Ascending aorta (tissue), 2 donors: Measurements from ENCODE around the gene CDH13. TPM values are rescaled to one million over a fixed set of nuclear protein-coding genes. Genes with fewer than 3 reads are reported as not detected.

Experiments used
- DNase-seq, 2 donors: peaks; one replicate each; pipeline ENCODE4 v3.0.0-alpha.2; 2019; ENCODE audit warnings: low spot score in 2 of 2
- H3K27ac ChIP-seq, 2 donors: fragments of 200-600 bp; sonication (generic); one replicate each; pipeline ENCODE4 v1.5.1; 2016 to 2017; ENCODE audit warnings: mild to moderate bottlenecking in 1 of 2
- H3K27me3 ChIP-seq: fragments of 200-600 bp; sonication (generic); one replicate; pipeline ENCODE4 v1.5.1; 2017
- H3K36me3 ChIP-seq, 2 donors: fragments of 200-600 bp; sonication (generic); one replicate each; pipeline ENCODE4 v1.5.1; 2016
- H3K4me1 ChIP-seq, 2 donors: fragments of 200-600 bp; sonication (generic); one replicate each; pipeline ENCODE4 v1.5.1; 2016 to 2017; ENCODE audit warnings: mild to moderate bottlenecking in 1 of 2
- H3K4me3 ChIP-seq, 2 donors: fragments of 200-600 bp; sonication (generic); one replicate each; pipeline ENCODE4 v1.5.1; 2016 to 2017; ENCODE audit warnings: mild to moderate bottlenecking in 1 of 2
- H3K9me3 ChIP-seq, 2 donors: fragments of 200-600 bp; sonication (generic); one replicate each; pipeline ENCODE4 v1.5.1; 2016
- CTCF ChIP-seq, 3 experiments: fragments of 200-600 bp in 2 of 3; fragments of 450-650 bp in 1 of 3; sonication (generic) in 2 of 3; IDR thresholded peaks; one replicate each; pipeline ENCODE4 v1.5.1; 2016 to 2019; ENCODE audit warnings: antibody characterized with exemption in 3 of 3, mild to moderate bottlenecking in 1 of 3, moderate library complexity in 1 of 3
- intact Hi-C: fragments of 100-400 bp; cut with DNase I; formaldehyde crosslinking; loops from one replicate; pipeline ENCODE4 v1.15.1; 2023
- total RNA-seq: library from RNA; depleted of rRNA; stranded (reverse); fragments of >200 nt; gene quantifications from one replicate; pipeline ENCODE4 v1.1.0, GENCODE V29; 2016

Gene CDH13
- total RNA-seq, 1 donor from 2014 or later, result 160 TPM

GRCh38 chr16:83470416-83470815 lies 843.6 kb downstream of the CDH13 start:
- H3K27ac ChIP-seq, result no peak overlapping the region
- H3K4me1 ChIP-seq, result no peaks in the 10 kb centered on the region
- no peak for DNase-seq
- H3K27me3 ChIP-seq, result no peaks in the 10 kb centered on the region
- no peak overlapping the region for H3K4me3 ChIP-seq
- no peak for TF ChIP-seq CTCF (IDR thresholded peaks at IDR 0.05)
- intact Hi-C loops, result no loop called here
- no peaks in the 10 kb centered on the region for H3K36me3 ChIP-seq
- H3K9me3 ChIP-seq, result no peaks in the 10 kb centered on the region

GRCh38 chr16:83472776-83473501 lies 846.2 kb downstream of the CDH13 start:
- Histone ChIP-seq H3K27me3 (no peaks in the 10 kb centered on the region), H3K4me3 (no peak overlapping the region), H3K36me3 (no peaks in the 10 kb centered on the region), H3K9me3 (no peaks in the 10 kb centered on the region), H3K4me1 (no peaks in the 10 kb centered on the region), H3K27ac (no peak overlapping the region)
- DNase-seq, result no peak
- TF ChIP-seq CTCF (IDR thresholded peaks at IDR 0.05), result no peak
- intact Hi-C loops, result no loop called here

GRCh38 chr16:83473926-83474650 lies 847.3 kb downstream of the CDH13 start:
- DNase-seq, result no peak
- H3K9me3 ChIP-seq, result no peaks in the 10 kb centered on the region
- H3K4me1 ChIP-seq, result no peaks in the 10 kb centered on the region
- H3K27me3 ChIP-seq, result no peaks in the 10 kb centered on the region
- no peaks in the 10 kb centered on the region for H3K36me3 ChIP-seq
- no peak overlapping the region for H3K4me3 ChIP-seq
- intact Hi-C loops, result no loop called here
- no peak overlapping the region for H3K27ac ChIP-seq
- no peak for TF ChIP-seq CTCF (IDR thresholded peaks at IDR 0.05)

GRCh38 chr16:83475108-83475507 lies 848.3 kb downstream of the CDH13 start:
- Histone ChIP-seq H3K9me3 (no peaks in the 10 kb centered on the region), H3K27ac (no peak overlapping the region), H3K4me1 (no peaks in the 10 kb centered on the region), H3K36me3 (no peaks in the 10 kb centered on the region), H3K4me3 (no peak overlapping the region), H3K27me3 (no peaks in the 10 kb centered on the region)
- intact Hi-C loops, result no loop called here
- TF ChIP-seq CTCF (IDR thresholded peaks at IDR 0.05), result no peak
- DNase-seq, result no peak

GRCh38 chr16:83481589-83481988 lies 854.8 kb downstream of the CDH13 start:
- Histone ChIP-seq H3K36me3 (peaks cover 0 to 7% of the 10 kb centered on the region in 2 donors), H3K9me3 (no peaks in the 10 kb centered on the region), H3K27me3 (no peaks in the 10 kb centered on the region), H3K27ac (no peak overlapping the region), H3K4me1 (no peaks in the 10 kb centered on the region), H3K4me3 (no peak overlapping the region)
- intact Hi-C loops, result no loop called here
- no peak for DNase-seq
- no peak for TF ChIP-seq CTCF (IDR thresholded peaks at IDR 0.05)
